ENCODE measurements around the gene LTN1. TPM values are rescaled to one million over a fixed set of nuclear protein-coding genes. Genes with fewer than 3 reads are reported as not detected.

Gene LTN1
- polyA plus RNA-seq, 1 experiment, result 6.2 TPM

DNA sequence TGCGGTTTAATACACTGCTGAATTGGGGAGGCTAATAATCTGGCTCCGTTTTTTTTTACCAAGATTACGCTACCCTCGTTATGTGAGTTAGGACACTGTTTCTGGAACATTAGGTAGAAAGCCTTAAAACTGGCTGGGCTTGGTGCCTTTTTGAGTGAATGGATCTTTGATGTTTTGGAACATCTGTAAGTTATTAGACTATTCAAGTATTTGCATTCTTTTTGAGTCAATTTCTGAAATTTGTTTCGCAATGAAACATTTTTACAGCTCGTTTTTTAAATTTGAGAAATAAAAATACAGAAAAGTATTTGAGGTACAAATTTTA, 106.9 kb downstream of the LTN1 start:
- no peaks in the 10 kb centered on the region; the same call in 1 of the 2 replicates for H3K36me3 ChIP-seq (ENCODE audit: control insufficient read depth, insufficient read depth, low read length)
- TF ChIP-seq, protein P1, sequence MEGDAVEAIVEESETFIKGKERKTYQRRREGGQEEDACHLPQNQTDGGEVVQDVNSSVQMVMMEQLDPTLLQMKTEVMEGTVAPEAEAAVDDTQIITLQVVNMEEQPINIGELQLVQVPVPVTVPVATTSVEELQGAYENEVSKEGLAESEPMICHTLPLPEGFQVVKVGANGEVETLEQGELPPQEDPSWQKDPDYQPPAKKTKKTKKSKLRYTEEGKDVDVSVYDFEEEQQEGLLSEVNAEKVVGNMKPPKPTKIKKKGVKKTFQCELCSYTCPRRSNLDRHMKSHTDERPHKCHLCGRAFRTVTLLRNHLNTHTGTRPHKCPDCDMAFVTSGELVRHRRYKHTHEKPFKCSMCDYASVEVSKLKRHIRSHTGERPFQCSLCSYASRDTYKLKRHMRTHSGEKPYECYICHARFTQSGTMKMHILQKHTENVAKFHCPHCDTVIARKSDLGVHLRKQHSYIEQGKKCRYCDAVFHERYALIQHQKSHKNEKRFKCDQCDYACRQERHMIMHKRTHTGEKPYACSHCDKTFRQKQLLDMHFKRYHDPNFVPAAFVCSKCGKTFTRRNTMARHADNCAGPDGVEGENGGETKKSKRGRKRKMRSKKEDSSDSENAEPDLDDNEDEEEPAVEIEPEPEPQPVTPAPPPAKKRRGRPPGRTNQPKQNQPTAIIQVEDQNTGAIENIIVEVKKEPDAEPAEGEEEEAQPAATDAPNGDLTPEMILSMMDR (IDR thresholded peaks at IDR 0.05; ENCODE audit: insufficient read depth, low read depth, low read length), result no peak
- no peak overlapping the region for H3K4me3 ChIP-seq (ENCODE audit: low read depth, low read length)
- ChIA-PET CTCF (interaction anchor here (1.5 to 2.5 kb wide), 2 partner anchors 32 to 54 kb away, joined by 3 to 9 read pairs; no protein-coding TSS in a partner anchor), POLR2A (interaction anchor here (0.6 to 1.1 kb wide), 8 partner anchors 11 to 457 kb away, joined by 3 to 11 read pairs (median 4); no protein-coding TSS in a partner anchor)
- peaks cover 2% of the 10 kb centered on the region; the same call in 1 of the 2 replicates for H3K27me3 ChIP-seq (ENCODE audit: control insufficient read depth, insufficient read depth, low read length)
- DNase-seq (ENCODE audit: low read depth), result peak; percentile 80

- peak; percentile 71 for DNase-seq (ENCODE audit: low read depth)
- POLR2A ChIA-PET, result interaction anchor here (0.6 to 1.1 kb wide), 8 partner anchors 12 to 456 kb away, joined by 3 to 11 read pairs (median 4); no protein-coding TSS in a partner anchor
- CTCF ChIA-PET, result interaction anchor here (1.1 to 2.5 kb wide), 4 partner anchors 8 to 140 kb away, joined by 3 to 9 read pairs (median 6); no protein-coding TSS in a partner anchor
- TF ChIP-seq, protein P1 (IDR thresholded peaks at IDR 0.05; ENCODE audit: insufficient read depth, low read depth, low read length), result no peak
- no peaks in the 10 kb centered on the region; the same call in 1 of the 2 replicates for H3K36me3 ChIP-seq (ENCODE audit: control insufficient read depth, insufficient read depth, low read length)
- H3K4me3 ChIP-seq (ENCODE audit: low read depth, low read length), result peak overlapping the region; percentile 48
- H3K27me3 ChIP-seq (ENCODE audit: control insufficient read depth, insufficient read depth, low read length), result no peaks in the 10 kb centered on the region
Measured at GRCh38 chr21:28884976-28885852, 107.5 kb downstream of the LTN1 start.

- Histone ChIP-seq H3K4me3 (ENCODE audit: low read depth, low read length) (peak overlapping the region; percentile 48), H3K27me3 (ENCODE audit: control insufficient read depth, insufficient read depth, low read length) (no peaks in the 10 kb centered on the region), H3K36me3 (ENCODE audit: control insufficient read depth, insufficient read depth, low read length) (no peaks in the 10 kb centered on the region; the same call in 1 of the 2 replicates)
- DNase-seq (ENCODE audit: low read depth), result peak; percentile 10
- TF ChIP-seq, protein P1 (IDR thresholded peaks at IDR 0.05; ENCODE audit: insufficient read depth, low read depth, low read length), result no peak
- ChIA-PET POLR2A (interaction anchor here (0.6 to 0.8 kb wide), 3 partner anchors 66 to 182 kb away, joined by 3 to 10 read pairs (median 5); no protein-coding TSS in a partner anchor), CTCF (interaction anchor here (1.0 to 2.5 kb wide), 4 partner anchors 9 to 139 kb away, joined by 3 to 9 read pairs (median 6); no protein-coding TSS in a partner anchor)
Measured at GRCh38 chr21:28884481-28884880, 108.2 kb downstream of the LTN1 start.

DNA sequence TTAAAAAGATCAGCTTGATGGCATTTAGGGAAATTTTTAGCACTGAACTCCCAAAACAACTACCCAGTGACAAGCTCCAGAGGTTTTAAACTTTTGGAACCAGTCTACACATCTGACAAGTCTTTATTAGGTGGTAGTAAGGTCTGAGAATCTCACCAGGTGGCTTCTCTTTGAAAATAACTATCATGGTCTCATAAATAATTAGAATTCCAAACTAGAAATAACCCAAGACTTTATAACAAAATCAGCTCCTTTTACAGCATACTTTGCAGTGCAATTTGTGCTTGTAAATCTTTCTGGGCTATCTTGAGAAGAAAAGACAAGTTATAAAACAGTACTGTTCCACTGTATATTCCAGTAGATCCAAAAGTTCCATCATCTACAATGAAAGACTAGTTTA, 108.7 kb downstream of the LTN1 start:
- POLR2A ChIA-PET, result interaction anchor here (0.6 to 0.8 kb wide), 3 partner anchors 21 to 125 kb away, joined by 4 to 10 read pairs (median 5); no protein-coding TSS in a partner anchor
- no peaks in the 10 kb centered on the region; the same call in 1 of the 2 replicates for H3K36me3 ChIP-seq (ENCODE audit: control insufficient read depth, insufficient read depth, low read length)
- CTCF ChIA-PET, result interaction anchor here (1.0 to 2.5 kb wide), 5 partner anchors 9 to 139 kb away, joined by 3 to 9 read pairs (median 3); no protein-coding TSS in a partner anchor
- DNase-seq (ENCODE audit: low read depth), result peak; percentile 43
- no peak overlapping the region; the same call in 1 of the 2 replicates for H3K4me3 ChIP-seq (ENCODE audit: low read depth, low read length)
- H3K27me3 ChIP-seq (ENCODE audit: control insufficient read depth, insufficient read depth, low read length), result no peaks in the 10 kb centered on the region
- TF ChIP-seq, protein P1 (IDR thresholded peaks at IDR 0.05; ENCODE audit: insufficient read depth, low read depth, low read length), result no peak

- TF ChIP-seq, protein P1 (IDR thresholded peaks at IDR 0.05; ENCODE audit: insufficient read depth, low read depth, low read length), result no peak
- CTCF ChIA-PET, result no interaction called here
- H3K4me3 ChIP-seq (ENCODE audit: low read depth, low read length), result no peak overlapping the region
Measured at GRCh38 chr21:28882345-28882744, 110.3 kb downstream of the LTN1 start.

More at GRCh38 chr21:28882345-28882744, 110.3 kb downstream of the LTN1 start:
- POLR2A ChIA-PET, result no interaction called here
- no peak for DNase-seq (ENCODE audit: low read depth)
- Histone ChIP-seq H3K27me3 (ENCODE audit: control insufficient read depth, insufficient read depth, low read length) (no peaks in the 10 kb centered on the region), H3K36me3 (ENCODE audit: control insufficient read depth, insufficient read depth, low read length) (no peaks in the 10 kb centered on the region; the same call in 1 of the 2 replicates)
